Karpas-422 (cell line): ENCODE measurements around the gene KLF7. TPM values are rescaled to one million over a fixed set of nuclear protein-coding genes. Genes with fewer than 3 reads are reported as not detected.

Experiments
- DNase-seq: peaks from one replicate; pipeline ENCODE4 v3.0.0-alpha.2; 2015
- H2AFZ ChIP-seq: fragments of 200-600 bp; sonication (generic); 2 replicates; pipeline ENCODE4 v1.6.1; 2014; ENCODE audit warnings: antibody characterized with exemption, low read length, mixed read lengths
- H3K27ac ChIP-seq: fragments of 200-600 bp; sonication (generic); 2 replicates; pipeline ENCODE4 v1.5.1; 2014; ENCODE audit warnings: mild to moderate bottlenecking, low read length, moderate library complexity
- H3K27me3 ChIP-seq: fragments of 200-600 bp; sonication (generic); 2 replicates; pipeline ENCODE4 v1.6.1; 2014; ENCODE audit warnings: low read length, mixed read lengths
- H3K36me3 ChIP-seq: fragments of 200-600 bp; sonication (generic); 2 replicates; pipeline ENCODE4 v1.6.1; 2014; ENCODE audit warnings: low read length, mixed read lengths; ENCODE audit not compliant: insufficient read depth
- H3K4me1 ChIP-seq: fragments of 200-600 bp; sonication (generic); 2 replicates; pipeline ENCODE4 v1.6.1; 2014; ENCODE audit warnings: mild to moderate bottlenecking, low read length, mixed read lengths
- H3K4me2 ChIP-seq: fragments of 200-600 bp; sonication (generic); 2 replicates; pipeline ENCODE4 v1.6.1; 2014; ENCODE audit warnings: low read length, low read depth, mild to moderate bottlenecking; ENCODE audit not compliant: poor library complexity, severe bottlenecking
- H3K4me3 ChIP-seq: fragments of 200-600 bp; sonication (generic); 2 replicates; pipeline ENCODE4 v1.5.1; 2014; ENCODE audit warnings: mild to moderate bottlenecking, antibody characterized with exemption, low read length, mixed read lengths
- H3K79me2 ChIP-seq: fragments of 200-600 bp; sonication (generic); 2 replicates; pipeline ENCODE4 v1.6.1; 2014; ENCODE audit warnings: mild to moderate bottlenecking, low read length, mixed read lengths
- H3K9ac ChIP-seq: fragments of 200-600 bp; sonication (generic); 2 replicates; pipeline ENCODE4 v1.6.0; 2014; ENCODE audit warnings: low read length
- H3K9me2 ChIP-seq: fragments of 200-600 bp; sonication (generic), shearing (Covaris generic); replicated peaks from 2 replicates; pipeline ENCODE4 v1.6.0; 2014; ENCODE audit warnings: mild to moderate bottlenecking, low read length, moderate library complexity; ENCODE audit not compliant: insufficient read depth
- H3K9me3 ChIP-seq: fragments of 300-700, 200-600 bp; sonication (generic); 2 replicates; pipeline ENCODE4 v1.6.1; 2014; ENCODE audit warnings: low read length, mixed read lengths
- H4K20me1 ChIP-seq: fragments of 200-600 bp; sonication (generic); 2 replicates; pipeline ENCODE4 v1.6.1; 2014; ENCODE audit warnings: mild to moderate bottlenecking, antibody characterized with exemption, low read length, low read depth; ENCODE audit not compliant: insufficient read depth
- total RNA-seq: library from RNA; depleted of rRNA; stranded (reverse); fragments of >200 nt; shearing (Covaris generic); gene quantifications from 2 replicates; pipeline ENCODE4 v1.2.3, GENCODE V29; 2014; ENCODE audit warnings: low replicate concordance

Gene KLF7
- total RNA-seq, 1 experiment from 2014 or later: 8.8 TPM

GRCh38 chr2:207181526-207182274, 16.0 kb upstream of the KLF7 start:
- Histone ChIP-seq H3K9me3 (no peaks in the 10 kb centered on the region), H3K4me1 (no peaks in the 10 kb centered on the region), H4K20me1 (no peaks in the 10 kb centered on the region), H3K79me2 (no peaks in the 10 kb centered on the region), H3K36me3 (no peaks in the 10 kb centered on the region), H3K27me3 (no peaks in the 10 kb centered on the region), H3K9me2 (no peaks in the 10 kb centered on the region), H3K4me2 (no peak overlapping the region), H2AFZ (no peak overlapping the region), H3K9ac (no peak overlapping the region), H3K4me3 (no peak overlapping the region), H3K27ac (no peak overlapping the region)
- DNase-seq: no peak

GRCh38 chr2:207180741-207181140, 15.0 kb upstream of the KLF7 start:
- Histone ChIP-seq H3K4me2 (no peak overlapping the region), H3K79me2 (no peaks in the 10 kb centered on the region), H3K4me1 (no peaks in the 10 kb centered on the region), H3K9ac (no peak overlapping the region), H3K9me3 (no peaks in the 10 kb centered on the region), H3K27me3 (no peaks in the 10 kb centered on the region), H4K20me1 (no peaks in the 10 kb centered on the region), H3K36me3 (no peaks in the 10 kb centered on the region), H3K9me2 (no peaks in the 10 kb centered on the region), H3K4me3 (no peak overlapping the region), H2AFZ (no peak overlapping the region), H3K27ac (no peak overlapping the region)
- DNase-seq: no peak

- no peaks in the 10 kb centered on the region for H3K27me3 ChIP-seq
- no peaks in the 10 kb centered on the region for H4K20me1 ChIP-seq
- DNase-seq: no peak
- no peaks in the 10 kb centered on the region for H3K9me2 ChIP-seq
- no peaks in the 10 kb centered on the region for H3K9me3 ChIP-seq
- H3K36me3 ChIP-seq: no peaks in the 10 kb centered on the region
- no peak overlapping the region for H3K4me3 ChIP-seq
- no peak overlapping the region for H3K4me2 ChIP-seq
- no peak overlapping the region for H3K9ac ChIP-seq
- H3K27ac ChIP-seq: no peak overlapping the region
- no peak overlapping the region for H2AFZ ChIP-seq
- no peaks in the 10 kb centered on the region for H3K79me2 ChIP-seq
- H3K4me1 ChIP-seq: no peaks in the 10 kb centered on the region
Observed at GRCh38 chr2:207176247-207176646, 10.5 kb upstream of the KLF7 start.

- Histone ChIP-seq H3K9ac (no peak overlapping the region), H3K79me2 (no peaks in the 10 kb centered on the region), H3K27me3 (no peaks in the 10 kb centered on the region), H3K9me2 (no peaks in the 10 kb centered on the region), H2AFZ (no peak overlapping the region), H3K4me2 (no peak overlapping the region), H3K36me3 (no peaks in the 10 kb centered on the region), H3K9me3 (no peaks in the 10 kb centered on the region), H4K20me1 (no peaks in the 10 kb centered on the region), H3K4me1 (peaks cover 1% of the 10 kb centered on the region), H3K4me3 (no peak overlapping the region), H3K27ac (no peak overlapping the region)
- DNase-seq: no peak
Observed at GRCh38 chr2:207173641-207174040, 7.9 kb upstream of the KLF7 start.

GRCh38 chr2:207167099-207167923, 1.6 kb upstream of the KLF7 start:
- H3K4me1 ChIP-seq: peaks cover 40% of the 10 kb centered on the region
- no peaks in the 10 kb centered on the region for H3K79me2 ChIP-seq
- 0 out of 2 replicates have a peak, but pooled peaks cover 2% of the 10 kb centered on the region for H3K27me3 ChIP-seq
- peak overlapping the region; percentile 84 for H3K4me3 ChIP-seq
- no peaks in the 10 kb centered on the region for H3K9me2 ChIP-seq
- peak overlapping the region; percentile 36; the same call in 1 of the 2 replicates for H2AFZ ChIP-seq
- H3K27ac ChIP-seq: no peak overlapping the region
- H4K20me1 ChIP-seq: 0 out of 2 replicates have a peak, but pooled peaks cover 4% of the 10 kb centered on the region
- H3K36me3 ChIP-seq: no peaks in the 10 kb centered on the region
- no peak for DNase-seq
- peak overlapping the region; percentile 91 for H3K4me2 ChIP-seq
- H3K9me3 ChIP-seq: no peaks in the 10 kb centered on the region
- peak overlapping the region; percentile 97 for H3K9ac ChIP-seq

GRCh38 chr2:207166349-207167098, 776 bp upstream of the KLF7 start:
- Histone ChIP-seq H2AFZ (peak overlapping the region; percentile 36; the same call in 1 of the 2 replicates), H3K9me2 (no peaks in the 10 kb centered on the region), H3K4me1 (peaks cover 40% of the 10 kb centered on the region), H3K27me3 (0 out of 2 replicates have a peak, but pooled peaks cover 2% of the 10 kb centered on the region), H4K20me1 (0 out of 2 replicates have a peak, but pooled peaks cover 4% of the 10 kb centered on the region), H3K4me2 (peak overlapping the region; percentile 91), H3K27ac (peak overlapping the region; percentile 87), H3K79me2 (no peaks in the 10 kb centered on the region), H3K36me3 (no peaks in the 10 kb centered on the region), H3K9ac (peak overlapping the region; percentile 97), H3K9me3 (no peaks in the 10 kb centered on the region), H3K4me3 (peak overlapping the region; percentile 84)
- peak; percentile 87 for DNase-seq

GRCh38 chr2:207166039-207166348, 246 bp upstream of the KLF7 start:
- H3K79me2 ChIP-seq: no peaks in the 10 kb centered on the region
- 0 out of 2 replicates have a peak, but pooled peaks cover 2% of the 10 kb centered on the region for H3K27me3 ChIP-seq
- H3K36me3 ChIP-seq: no peaks in the 10 kb centered on the region
- H2AFZ ChIP-seq: no peak overlapping the region
- peak overlapping the region; percentile 91 for H3K4me2 ChIP-seq
- H3K27ac ChIP-seq: peak overlapping the region; percentile 87
- H3K9me2 ChIP-seq: no peaks in the 10 kb centered on the region
- no peaks in the 10 kb centered on the region for H3K9me3 ChIP-seq
- H3K4me3 ChIP-seq: peak overlapping the region; percentile 84
- peak; percentile 98 for DNase-seq
- 0 out of 2 replicates have a peak, but pooled peaks cover 4% of the 10 kb centered on the region for H4K20me1 ChIP-seq
- H3K9ac ChIP-seq: peak overlapping the region; percentile 97
- H3K4me1 ChIP-seq: peaks cover 40% of the 10 kb centered on the region
